NCI-H1092 (cell line): ENCODE results near the gene TTI1.
A peak's percentile ranks its signal among the peaks of the same experiment; 100 is the strongest.

Experiments
- DNase-seq: peaks from one replicate; lab custom pipeline; 2025; lab: John Stamatoyannopoulos, UW

TTI1 gene

DNA sequence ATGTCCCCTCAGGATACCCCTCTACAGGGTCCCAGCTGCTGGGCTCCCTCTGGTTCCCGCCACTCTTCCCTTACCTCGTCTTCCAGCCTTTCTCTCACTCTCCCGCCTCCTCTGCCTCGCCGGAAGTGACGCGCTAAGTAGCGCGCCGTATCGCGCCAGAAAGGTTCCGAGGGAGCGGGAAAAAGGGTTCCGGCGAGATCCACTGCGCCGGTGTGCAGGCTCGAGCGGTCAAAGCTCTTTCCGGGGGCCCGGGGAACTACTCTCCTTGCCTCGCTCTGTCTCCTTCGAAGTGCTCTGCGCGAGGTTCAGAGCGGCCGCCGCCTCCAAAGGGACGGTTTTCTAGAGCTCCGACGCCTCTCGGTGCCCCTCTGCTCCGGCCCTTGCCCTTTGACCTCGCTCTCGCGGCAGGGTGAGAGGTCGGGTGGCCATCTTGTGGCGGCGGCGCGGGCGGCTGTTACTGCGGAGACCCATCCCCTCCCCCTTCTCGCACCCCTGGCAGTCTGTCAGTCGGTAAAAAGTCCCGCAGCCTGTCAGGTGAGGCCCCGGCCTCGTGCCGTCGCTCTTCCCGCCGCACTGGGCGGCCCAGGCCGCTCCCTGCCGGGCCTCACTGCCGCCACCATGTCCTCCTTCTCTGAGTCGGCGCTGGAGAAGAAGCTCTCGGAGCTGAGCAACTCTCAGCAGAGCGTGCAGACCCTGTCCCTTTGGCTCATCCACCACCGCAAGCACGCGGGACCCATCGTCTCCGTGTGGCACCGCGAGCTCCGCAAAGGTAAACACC lies at the start of gene TTI1, which contains the start of gene RPRD1B:
Gene TTI1 (minus strand): TSS at position 127 of the 778 bp plus-strand sequence. CDS start 19,640 bp downstream, outside the sequence.
Gene RPRD1B (plus strand): TSS at position 417 of the 778 bp plus-strand sequence. CDS start 202 bp downstream, at position 619.
- DNase-seq = peak; percentile 90

DNA sequence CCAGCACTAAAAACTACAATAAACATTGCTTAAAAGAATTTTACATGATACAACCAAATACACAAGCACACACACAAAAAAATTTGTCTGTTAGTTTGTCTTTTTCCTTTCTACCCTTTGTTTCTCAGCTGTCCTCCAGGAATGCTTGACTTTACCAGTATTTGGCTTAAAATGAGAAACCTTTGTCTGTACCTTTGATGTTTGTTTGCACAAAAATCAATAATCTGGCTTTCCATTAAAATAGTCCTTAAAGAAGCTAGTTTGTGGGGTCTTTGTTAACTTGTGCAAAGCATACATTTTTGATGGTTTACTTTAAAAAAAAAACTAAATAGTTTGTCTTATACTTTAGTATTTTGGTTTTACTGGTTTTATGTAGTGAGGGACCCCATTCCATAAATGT lies 49.6 kb upstream of the TTI1 start:
- DNase-seq = no peak

DNA sequence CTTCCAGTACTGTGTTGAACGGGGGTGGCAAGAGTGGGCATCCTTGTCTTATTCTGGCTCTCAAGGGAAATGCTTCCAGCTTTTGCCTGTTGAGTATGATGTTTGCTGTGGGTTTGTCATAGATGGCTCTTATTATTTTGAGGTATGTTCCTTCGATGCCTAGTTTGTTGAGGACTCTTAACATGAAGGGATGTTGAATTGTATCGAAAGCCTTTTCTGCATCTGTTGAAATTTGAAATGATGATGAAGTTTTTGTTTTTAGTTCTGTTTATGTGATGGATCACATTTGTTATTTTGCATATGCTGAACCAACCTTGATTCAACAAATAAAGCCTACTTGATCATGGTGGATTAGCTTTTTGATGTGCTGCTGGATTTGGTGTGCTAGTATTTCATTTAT lies 48.3 kb upstream of the TTI1 start:
- DNase-seq = no peak

DNA sequence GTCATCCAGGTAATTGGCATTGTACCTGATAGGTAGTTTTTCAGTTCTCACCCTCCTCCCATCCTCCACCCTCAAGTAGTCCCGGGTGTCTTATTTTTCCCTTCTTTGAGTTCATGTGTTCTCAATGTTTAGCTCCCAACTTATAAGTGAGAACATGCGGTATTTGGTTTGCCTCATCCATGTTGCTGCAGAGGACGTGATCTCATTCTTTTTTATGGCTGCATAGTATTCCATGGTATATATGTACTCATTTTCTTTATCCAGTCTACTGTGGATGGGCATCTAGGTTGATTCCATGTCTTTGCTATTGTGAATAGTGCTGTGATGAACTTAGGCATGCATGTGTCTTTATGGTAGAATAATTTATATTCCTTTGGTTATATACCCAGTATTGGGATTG lies 46.1 kb upstream of the TTI1 start:
- no peak for DNase-seq

DNA sequence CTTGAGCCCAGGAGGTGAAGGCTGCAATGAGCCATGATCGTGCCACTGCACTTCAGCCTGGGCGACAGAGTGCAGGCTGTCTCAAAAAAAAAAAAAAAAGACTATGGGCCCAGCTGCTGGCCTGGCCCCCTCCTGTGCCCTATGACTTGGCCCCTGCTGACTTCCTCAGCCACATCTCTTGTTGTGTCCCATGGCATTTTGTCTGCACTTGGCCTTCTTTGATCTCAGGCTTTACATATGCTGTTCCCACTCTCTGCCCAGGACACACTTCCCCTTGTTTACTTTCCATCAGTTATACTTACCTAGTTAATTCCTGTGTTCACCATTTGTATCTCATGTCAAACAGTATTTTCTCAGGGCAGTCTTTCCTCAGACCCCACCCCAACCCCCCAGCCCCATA lies 44.8 kb upstream of the TTI1 start:
- no peak for DNase-seq

DNA sequence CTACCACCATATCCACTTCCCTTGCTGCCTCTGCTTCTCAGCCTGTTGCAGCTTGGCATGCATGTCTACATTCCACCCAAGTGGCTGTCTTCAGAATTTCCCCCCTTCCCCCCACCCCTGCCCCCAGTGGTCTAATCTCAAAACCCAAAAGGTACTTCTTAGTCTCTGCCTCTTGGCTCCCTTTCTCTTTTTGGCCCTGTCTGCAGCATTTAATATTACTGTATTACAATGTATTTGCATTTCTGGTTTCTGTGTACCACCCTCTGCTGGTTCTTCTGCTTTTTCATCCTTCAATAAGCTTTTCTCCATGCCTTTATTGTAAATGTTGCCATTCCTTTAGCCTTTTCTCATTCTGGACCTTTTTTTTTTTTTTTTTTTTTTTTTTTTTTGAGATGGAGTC lies 43.3 kb upstream of the TTI1 start:
- DNase-seq = no peak

DNA sequence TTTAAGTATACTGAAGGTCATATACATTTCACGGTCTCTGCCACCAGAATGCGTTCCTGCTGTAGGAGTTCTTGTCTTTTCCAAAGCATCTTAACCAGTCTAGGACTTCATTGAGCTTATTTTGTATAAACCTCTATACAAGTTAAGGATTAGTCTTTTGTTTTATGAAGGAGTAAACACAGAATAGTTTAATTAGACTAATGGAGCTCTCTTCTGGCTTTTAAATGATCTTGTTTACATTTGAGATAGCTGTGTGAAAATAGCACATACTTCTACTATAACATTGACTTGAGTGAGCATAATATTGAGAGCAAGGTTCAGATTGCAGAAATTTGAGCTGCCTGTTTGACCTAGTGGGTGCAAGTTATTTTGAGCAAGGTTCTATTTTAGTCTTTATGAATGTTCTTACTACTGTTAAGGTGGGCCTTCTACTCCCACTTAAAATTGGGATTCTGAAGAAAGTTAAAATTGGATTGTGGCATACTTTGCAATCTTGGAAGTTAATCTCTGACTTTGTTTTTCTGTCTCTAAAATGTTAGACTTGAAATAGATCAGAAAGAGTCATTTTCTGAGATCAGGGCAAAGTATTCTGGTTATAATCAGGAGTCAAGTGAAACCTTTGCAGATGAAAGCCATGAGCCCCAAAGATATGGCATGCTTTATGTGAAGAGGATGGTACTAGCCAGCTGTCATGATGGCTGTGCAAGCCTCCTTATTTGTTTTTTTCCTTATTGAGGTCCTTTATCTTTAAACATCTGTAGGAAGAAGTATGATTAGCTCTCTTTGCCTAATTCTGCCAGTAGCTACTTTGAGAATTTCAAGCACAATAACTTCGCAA lies 42.1 kb upstream of the TTI1 start:
- no peak for DNase-seq

DNA sequence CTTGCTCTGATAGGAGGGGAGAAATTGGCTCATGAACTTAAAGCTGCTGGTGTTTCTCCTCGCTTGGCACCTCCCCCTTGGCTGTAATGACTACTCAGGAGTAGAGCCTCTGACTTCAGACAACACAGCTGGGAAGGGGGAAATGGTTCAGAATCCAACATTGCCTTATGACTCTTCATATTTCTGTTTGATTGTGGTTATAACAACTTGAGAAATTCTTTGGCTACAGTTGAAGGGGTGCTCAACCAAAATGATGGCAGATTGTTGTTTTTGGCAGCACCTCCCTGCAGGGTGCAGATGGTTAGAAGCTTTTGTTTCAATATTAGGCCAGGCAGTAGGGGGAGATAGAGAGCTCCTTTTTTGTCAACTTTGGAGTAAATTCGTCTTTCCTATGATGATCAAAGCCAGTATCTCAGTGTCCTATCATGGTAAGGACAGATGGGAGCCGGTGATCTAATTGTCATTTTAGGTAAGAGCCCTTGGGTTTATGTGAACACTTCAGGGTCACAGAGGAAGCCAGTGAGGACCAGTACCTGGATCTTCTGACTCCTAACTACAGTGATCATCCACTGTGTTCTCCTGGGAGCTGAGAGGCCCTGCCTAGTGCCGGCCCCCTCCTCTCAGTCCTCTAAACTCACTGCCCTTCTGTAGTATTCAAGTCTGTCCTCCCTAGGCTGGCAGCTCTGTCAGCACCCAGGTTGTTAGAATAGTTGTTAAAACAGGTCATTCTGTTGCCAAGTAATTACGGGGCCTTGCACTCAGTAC lies 40.2 kb upstream of the TTI1 start:
- DNase-seq = no peak

DNA sequence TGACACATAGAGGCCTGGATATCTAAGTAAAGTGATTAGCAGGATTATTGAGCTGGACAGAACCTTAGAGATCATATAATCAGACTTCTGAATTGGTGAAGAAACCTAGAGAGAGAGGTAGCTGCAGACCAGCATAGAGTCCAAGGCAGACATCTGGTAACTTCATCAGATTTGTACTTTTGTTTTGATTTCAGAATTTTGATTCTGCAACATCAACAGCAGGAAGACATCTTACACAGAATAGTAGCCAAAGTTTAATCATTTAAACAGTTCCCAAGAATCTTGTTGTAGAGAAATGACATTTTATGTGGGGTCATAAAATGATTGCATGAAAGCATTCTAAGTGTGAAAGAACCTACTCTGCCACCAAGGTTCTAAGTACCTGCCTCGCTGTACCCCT lies 39.6 kb upstream of the TTI1 start:
- DNase-seq = no peak

DNA sequence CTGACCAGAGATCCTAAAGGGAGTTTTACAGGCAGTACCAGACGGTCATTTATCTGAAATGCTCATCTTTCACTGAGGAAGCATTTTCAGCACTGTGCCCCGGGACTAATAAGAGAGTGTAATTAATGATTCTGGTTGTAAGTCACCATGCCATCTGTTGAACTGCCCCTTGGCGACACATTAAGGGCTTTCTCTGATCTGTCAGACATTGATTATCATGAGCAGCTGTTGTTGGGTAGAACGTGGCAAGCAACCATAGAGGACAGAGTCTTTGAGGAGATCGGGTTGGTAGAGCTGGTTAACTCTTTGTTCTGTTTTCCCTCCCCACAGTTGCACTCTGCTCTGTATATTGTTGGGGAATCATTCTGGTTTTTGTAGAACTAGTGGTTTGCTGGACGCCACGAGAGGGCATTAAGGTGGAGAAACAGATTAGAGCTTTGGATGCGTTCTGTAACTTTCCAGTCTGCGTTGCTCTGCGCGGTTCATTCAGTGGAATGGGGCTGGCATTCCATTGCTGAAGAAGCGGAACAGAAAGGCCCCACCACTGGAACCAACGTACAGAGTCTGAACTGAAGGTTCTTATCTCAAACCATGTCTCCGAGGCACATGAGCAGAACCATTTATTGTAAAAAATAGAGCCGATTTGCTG lies 34.6 kb upstream of the TTI1 start:
- DNase-seq = no peak

DNA sequence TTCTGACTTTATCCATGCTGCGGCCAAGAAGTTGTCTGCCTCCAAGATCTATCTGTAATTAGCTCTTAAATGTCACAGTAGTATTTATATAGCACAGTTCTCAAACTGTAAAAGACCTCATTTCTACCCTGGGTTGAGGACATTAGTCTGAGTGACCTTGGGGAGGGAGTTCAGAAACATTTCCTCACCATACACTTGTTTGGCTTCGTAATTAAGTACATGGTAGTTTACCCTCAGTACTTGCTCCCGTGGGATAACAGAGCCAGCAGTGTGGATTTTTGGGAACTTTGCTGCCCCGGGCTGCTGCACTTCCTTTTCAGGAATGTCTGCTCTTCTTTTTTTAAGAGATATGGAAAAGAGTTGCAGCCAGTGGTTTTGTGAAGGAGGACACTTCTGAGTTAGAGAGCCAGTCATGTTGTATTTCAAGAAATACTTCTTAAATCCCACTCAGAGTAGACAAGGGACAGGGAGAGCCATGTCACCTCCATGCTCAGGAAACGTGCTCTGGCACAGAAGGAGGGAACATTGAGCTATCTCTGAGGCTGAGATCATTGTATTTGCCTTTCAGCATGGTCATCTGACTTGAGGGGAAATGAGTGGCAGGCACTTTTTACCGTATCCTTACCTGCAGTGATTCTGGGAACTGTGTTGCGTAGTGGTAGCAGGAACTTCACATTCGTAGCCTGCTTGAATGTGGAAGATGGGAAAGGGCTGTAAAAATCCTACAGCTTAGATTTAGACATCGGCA lies 33.9 kb upstream of the TTI1 start:
- DNase-seq = no peak

DNA sequence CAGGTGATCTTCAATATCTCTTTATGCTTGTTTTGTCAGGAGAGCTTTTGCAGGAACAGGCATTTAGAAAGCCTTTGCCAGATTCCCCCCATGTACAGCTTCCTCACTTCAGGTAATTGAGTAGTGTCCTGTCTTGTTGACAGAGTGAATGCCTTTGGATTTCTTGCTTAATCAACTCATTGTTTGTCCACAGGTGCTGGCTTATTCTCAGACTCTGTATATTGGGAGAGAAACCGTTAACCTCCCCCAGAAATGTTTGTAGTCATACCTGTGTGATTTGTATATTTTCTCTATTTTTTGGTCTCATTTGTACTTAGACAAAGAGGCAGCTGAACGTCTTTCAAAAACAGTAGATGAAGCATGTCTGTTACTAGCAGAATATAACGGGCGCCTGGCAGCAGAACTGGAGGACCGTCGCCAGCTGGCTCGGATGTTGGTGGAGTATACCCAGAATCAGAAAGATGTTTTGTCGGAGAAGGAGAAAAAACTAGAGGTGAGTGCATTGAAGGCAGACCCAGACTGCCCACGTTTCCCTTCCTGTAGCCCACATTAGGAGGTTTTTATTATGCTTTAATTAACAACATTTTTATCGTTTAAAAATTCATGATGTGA lies 32.6 kb upstream of the TTI1 start:
- DNase-seq = no peak

DNA sequence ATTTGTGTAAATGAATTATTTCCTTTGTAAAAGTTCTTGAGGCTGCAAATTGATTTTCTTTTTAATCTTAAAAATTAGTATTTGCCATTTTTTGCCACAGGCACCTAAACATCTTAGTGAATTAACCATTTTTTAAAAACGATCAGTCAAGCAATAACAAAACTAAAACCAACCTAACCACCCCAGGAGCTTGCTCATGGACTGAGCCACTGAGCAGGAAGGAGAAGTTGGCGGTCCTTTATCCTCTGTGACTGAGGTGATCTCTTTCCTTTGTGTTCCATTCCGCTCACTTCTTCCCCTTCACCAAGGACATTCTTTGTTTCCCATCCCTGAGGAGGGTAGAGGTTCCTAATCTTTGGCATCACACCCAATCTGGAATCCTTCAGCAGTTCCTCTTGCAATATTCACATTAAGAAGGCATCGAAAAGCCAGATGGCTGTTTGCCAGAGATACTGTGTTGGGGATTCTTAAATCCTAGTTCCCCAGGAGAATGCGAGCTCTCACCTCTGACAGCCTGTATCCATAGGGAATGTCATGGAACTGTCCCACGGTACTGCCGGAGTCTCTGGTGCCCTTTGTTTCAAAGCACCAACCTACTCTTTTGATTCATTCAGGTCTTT lies 30.8 kb upstream of the TTI1 start:
- DNase-seq = no peak

DNA sequence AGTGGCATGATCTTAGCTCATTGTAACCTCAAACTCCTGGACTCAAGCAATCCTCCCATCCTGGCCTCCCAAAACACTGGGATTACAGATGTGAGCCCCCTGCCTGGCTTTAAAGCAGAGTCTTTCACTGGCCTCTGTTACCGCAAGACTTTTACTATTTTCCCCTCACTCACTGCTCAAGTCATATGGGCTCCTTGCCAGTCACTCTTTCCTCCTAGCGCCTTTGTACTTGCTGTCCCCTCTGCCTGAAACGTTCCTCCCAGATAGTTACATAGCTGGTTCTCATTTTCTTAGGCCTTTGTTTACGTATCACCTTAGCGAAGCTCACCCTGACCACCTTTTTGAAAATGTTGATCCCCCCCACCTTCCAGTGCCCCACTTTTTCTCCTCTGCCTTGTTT lies 29.6 kb upstream of the TTI1 start:
- DNase-seq = no peak

DNA sequence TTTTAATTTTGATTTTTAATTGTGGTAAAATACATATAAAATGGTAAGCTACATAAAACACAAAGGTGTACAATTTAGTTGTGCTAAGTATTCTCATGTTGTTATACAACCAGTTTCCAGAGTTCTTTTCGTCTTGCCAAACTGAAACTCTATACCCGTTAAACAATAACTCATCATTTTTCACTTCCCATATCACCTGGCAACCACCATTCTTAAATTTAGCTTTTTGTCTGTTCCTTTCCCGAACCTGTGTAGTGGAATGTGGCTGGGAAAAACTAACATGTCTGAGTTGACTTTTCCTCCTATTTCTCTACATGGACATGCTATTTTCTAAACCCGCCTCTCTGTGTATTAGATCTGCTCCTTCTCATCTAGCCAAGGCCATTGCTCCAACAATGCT lies 27.9 kb upstream of the TTI1 start:
- no peak for DNase-seq

DNA sequence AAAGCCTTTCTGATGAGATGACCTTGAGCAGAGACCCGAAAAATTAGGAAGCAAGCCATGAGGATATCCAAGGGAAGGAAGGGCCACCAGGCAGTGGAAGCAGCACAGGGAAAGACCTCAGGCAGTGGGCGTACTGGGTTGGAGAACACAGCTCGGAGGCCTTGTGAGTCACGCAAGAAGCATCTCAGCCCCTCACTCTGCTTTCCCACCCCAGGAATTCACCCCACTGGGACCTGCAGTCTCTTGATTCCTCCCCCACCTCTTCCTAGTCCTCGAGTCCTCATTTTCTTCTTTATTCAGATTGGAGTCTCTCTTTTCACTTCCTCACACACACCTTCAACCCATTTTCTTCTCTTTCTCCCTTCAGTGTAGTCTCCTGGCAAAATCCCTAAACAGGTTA lies 27.3 kb upstream of the TTI1 start:
- no peak for DNase-seq

DNA sequence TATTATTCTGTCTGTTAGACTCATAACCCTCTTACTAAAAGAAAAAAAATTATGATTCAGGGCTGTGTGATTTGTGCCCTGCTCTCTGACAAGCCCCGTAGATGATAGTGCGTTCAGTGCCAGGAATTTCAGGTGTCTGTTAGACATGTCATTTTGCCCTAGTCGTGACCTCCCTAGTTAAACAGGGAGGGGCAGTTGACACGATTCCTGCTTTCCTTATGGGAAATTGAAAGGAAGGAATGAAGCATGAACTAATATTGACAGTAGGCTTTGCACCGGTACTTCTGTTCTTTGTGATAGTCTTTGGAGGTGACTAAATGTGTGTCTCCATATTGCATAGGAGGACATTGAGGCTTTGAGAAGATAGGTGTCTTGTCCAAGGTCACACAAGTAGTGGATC lies 26.6 kb upstream of the TTI1 start:
- DNase-seq = no peak

DNA sequence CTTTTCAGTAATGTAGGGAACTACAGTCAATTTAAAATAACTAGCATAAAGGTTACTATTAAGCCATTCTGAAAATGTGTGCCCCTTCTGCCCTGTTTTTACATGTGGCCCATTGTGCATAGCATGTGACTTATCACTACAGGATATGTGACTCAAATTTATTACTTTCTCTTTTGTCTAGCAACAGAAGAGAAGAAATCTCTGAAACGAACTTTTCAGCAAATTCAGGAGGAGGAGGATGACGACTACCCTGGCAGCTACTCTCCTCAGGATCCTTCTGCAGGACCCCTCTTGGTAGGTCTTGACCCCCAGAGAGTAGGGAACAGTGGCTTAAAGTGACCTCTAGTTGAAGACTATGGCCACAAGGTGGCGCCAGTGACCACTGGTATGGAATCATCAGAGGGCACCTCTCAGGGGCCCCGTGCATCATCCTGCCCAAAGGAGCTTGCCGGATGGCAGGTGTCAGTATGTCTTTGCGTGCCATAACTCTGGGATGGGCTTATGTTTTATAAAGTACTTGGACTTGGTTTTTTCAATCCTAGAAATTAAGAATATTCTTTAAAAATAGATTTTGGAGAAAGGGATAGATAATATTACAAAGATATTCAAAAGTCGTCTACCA lies 24.2 kb upstream of the TTI1 start:
- DNase-seq = peak; percentile 81

DNA sequence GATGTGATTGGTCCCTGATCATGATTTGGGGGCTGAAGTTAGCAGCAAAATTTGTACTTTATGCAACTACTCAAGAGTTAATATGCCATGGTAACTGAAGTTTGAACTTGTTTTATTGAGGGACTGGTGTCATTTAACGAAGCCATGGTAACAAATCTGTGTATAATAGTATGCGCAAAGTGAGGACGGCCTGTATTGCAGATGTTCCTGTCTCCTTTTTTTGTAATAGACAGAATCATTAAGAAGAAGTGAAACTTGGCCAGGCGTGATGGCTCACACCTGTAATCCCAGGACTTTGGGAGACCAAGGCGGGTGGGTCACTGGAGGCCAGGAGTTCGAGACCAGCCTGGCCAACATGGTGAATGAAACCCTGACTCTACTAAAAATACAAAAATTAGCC lies 22.6 kb upstream of the TTI1 start:
- DNase-seq = no peak

DNA sequence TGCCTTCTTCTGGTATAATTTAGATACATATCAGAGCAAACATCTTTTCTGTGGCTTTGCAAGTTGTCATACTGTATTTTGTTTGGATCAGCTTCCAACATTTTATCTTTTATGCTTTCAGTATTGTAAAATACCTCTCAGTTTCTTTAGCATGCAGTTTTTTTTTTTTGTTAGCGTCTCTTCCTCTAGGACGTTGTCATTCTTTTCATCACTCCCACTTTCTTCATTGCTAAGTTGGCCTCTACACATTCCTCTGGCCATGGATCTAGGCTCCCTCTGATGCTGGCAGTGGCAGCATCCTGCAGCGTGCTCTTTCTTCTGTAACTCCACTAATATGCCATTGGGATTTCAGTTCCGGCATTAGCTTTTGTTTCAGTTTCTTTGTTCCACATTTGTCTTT lies 22.0 kb upstream of the TTI1 start:
- DNase-seq = no peak
